Mesendoderm (in vitro differentiated cells): ENCODE results near the gene DMRTA2. TPM values are rescaled to one million over a fixed set of nuclear protein-coding genes. Genes with fewer than 3 reads are reported as not detected.

ENCODE experiments used
- DNase-seq: peaks from one replicate; pipeline ENCODE4 v3.0.0; 2013
- H2AK5ac ChIP-seq: 2 replicates; pipeline ENCODE4 v1.6.1; 2013; ENCODE audit warnings: low read length, inconsistent platforms
- H2BK120ac ChIP-seq: 2 replicates; pipeline ENCODE4 v1.6.1; 2013; ENCODE audit warnings: low read depth, mild to moderate bottlenecking, low read length, moderate library complexity, mixed read lengths
- H2BK15ac ChIP-seq: replicated peaks from 2 replicates; pipeline ENCODE4 v1.6.1; 2013; ENCODE audit warnings: low read depth, mild to moderate bottlenecking, moderate library complexity
- H2BK5ac ChIP-seq: 2 replicates; pipeline ENCODE4 v1.6.1; 2013; ENCODE audit warnings: low read length, inconsistent platforms
- H3K18ac ChIP-seq: 2 replicates; pipeline ENCODE4 v1.6.1; 2013; ENCODE audit warnings: mild to moderate bottlenecking, low read length, mixed read lengths
- H3K23ac ChIP-seq: one replicate; pipeline ENCODE4 v1.6.1; 2013; ENCODE audit warnings: low read length
- H3K27ac ChIP-seq: 2 replicates; pipeline ENCODE4 v1.5.1; 2013; ENCODE audit warnings: low read depth, mild to moderate bottlenecking, inconsistent platforms, low read length, moderate library complexity
- H3K27me3 ChIP-seq: 2 replicates; pipeline ENCODE4 v1.6.1; 2013; ENCODE audit warnings: low read length, control low read depth, mild to moderate bottlenecking, inconsistent platforms; ENCODE audit not compliant: insufficient read depth, poor library complexity
- H3K36me3 ChIP-seq: 2 replicates; pipeline ENCODE4 v1.6.1; 2013; ENCODE audit warnings: low read length, inconsistent platforms; ENCODE audit not compliant: control insufficient read depth, insufficient read depth
- H3K4ac ChIP-seq: one replicate; pipeline ENCODE4 v1.6.1; 2013; ENCODE audit warnings: low read depth, mild to moderate bottlenecking, low read length, moderate library complexity
- H3K4me1 ChIP-seq: 2 replicates; pipeline ENCODE4 v1.6.1; 2013; ENCODE audit warnings: low read depth, low read length, inconsistent platforms; ENCODE audit not compliant: control insufficient read depth
- H3K4me2 ChIP-seq: 2 replicates; pipeline ENCODE4 v1.6.1; 2013; ENCODE audit warnings: low read length
- H3K4me3 ChIP-seq: 2 replicates; pipeline ENCODE4 v1.5.1; 2013; ENCODE audit warnings: mild to moderate bottlenecking, low read length
- H3K56ac ChIP-seq: one replicate; pipeline ENCODE4 v1.6.1; 2013; ENCODE audit warnings: low read length
- H3K79me1 ChIP-seq: 2 replicates; pipeline ENCODE4 v1.6.1; 2013; ENCODE audit warnings: low read length, inconsistent platforms
- H3K79me2 ChIP-seq: 2 replicates; pipeline ENCODE4 v1.6.1; 2013; ENCODE audit warnings: mild to moderate bottlenecking, low read length; ENCODE audit not compliant: control insufficient read depth, insufficient read depth
- H3K9ac ChIP-seq: 2 replicates; pipeline ENCODE4 v1.6.1; 2013; ENCODE audit warnings: low read length, inconsistent platforms
- H4K5ac ChIP-seq: one replicate; pipeline ENCODE4 v1.6.1; 2013; ENCODE audit warnings: low read length
- H4K8ac ChIP-seq: one replicate; pipeline ENCODE4 v1.6.1; 2013; ENCODE audit warnings: low read depth, mild to moderate bottlenecking, control low read depth, low read length, moderate library complexity
- WGBS: extraction: QIAGEN DNeasy Blood & Tissue Kit; methylation state at CpG from one replicate; pipeline ENCODE4 v1.1.7; 2013; ENCODE audit warnings: low lambda C conversion rate, missing lambda C conversion rate; ENCODE audit not compliant: insufficient coverage; ENCODE audit errors: extremely low coverage; 5-methylcytosine and 5-hydroxymethylcytosine counted together
- polyA plus RNA-seq, 2 experiments: library from polyadenylated mRNA; stranded (reverse); fragments of 200-250 nt; gene quantifications; one replicate each; pipeline ENCODE4 v1.2.3, GENCODE V29; 2013

Gene DMRTA2
- 0.03 TPM for polyA plus RNA-seq (2013, experiment 1 of 2)
- polyA plus RNA-seq (2013, experiment 2 of 2) = 0.04 TPM

GRCh38 chr1:50422946-50423669, at the start of gene DMRTA2:
TSS of gene DMRTA2 (minus strand) at chr1:50423443. CDS start at chr1:50421536, 1,907 bp downstream.
- Histone ChIP-seq H3K4me3 (peak within 1 kb of the TSS; percentile 22), H3K4ac (no peak within 1 kb of the TSS), H3K27me3 (peaks cover 85% of the 10 kb centered on the region), H3K27ac (no peak within 1 kb of the TSS), H4K5ac (no peak within 1 kb of the TSS), H4K8ac (no peak within 1 kb of the TSS), H3K23ac (peak within 1 kb of the TSS; percentile 73), H3K18ac (no peak within 1 kb of the TSS), H3K4me2 (peak within 1 kb of the TSS; percentile 77), H2BK5ac (no peak within 1 kb of the TSS), H3K79me2 (no peaks in the 10 kb centered on the region), H3K4me1 (peaks cover 4% of the 10 kb centered on the region), H2AK5ac (no peak within 1 kb of the TSS), H2BK120ac (no peak within 1 kb of the TSS), H3K56ac (peak within 1 kb of the TSS; percentile 84), H2BK15ac (no peak within 1 kb of the TSS), H3K9ac (peak within 1 kb of the TSS; percentile 51), H3K79me1 (no peaks in the 10 kb centered on the region), H3K36me3 (no peaks in the 10 kb centered on the region)
- DNase-seq = peak; percentile 71
- no CpG with 5 or more reads among the region's 61 CpGs for WGBS

DNA sequence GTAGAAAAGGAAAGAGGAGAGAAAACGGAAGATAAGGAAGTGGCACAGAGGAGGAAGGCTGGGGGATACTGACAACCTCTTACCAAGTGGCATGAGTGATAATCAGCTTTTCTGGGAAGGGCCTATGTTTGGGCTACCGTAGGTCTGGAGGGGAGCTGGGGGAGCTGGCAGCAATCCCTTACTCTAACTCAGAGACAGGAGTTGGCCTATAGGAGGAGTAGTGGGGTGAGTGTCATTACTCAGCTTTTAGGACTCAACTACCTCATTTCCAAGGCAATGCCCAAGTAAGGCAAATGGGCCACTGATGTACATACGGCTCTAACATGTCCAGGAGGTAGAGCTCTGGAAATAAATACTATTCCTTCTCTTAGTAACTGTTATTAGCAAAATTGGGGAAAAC, 48.7 kb upstream of the DMRTA2 start:
- Histone ChIP-seq H3K4ac (no peak overlapping the region), H3K27ac (no peak overlapping the region), H3K4me3 (no peak overlapping the region), H4K5ac (no peak overlapping the region), H2BK5ac (no peak overlapping the region), H4K8ac (no peak overlapping the region), H2BK120ac (no peak overlapping the region), H3K4me2 (no peak overlapping the region), H3K79me1 (no peaks in the 10 kb centered on the region), H2BK15ac (no peak overlapping the region), H3K18ac (no peak overlapping the region), H2AK5ac (no peak overlapping the region), H3K23ac (no peak overlapping the region), H3K56ac (no peak overlapping the region), H3K4me1 (no peaks in the 10 kb centered on the region), H3K79me2 (no peaks in the 10 kb centered on the region), H3K9ac (no peak overlapping the region), H3K27me3 (no peaks in the 10 kb centered on the region), H3K36me3 (no peaks in the 10 kb centered on the region)
- 100% methylated on average over 1 of the region's 3 CpGs for WGBS
- DNase-seq = peak; percentile 19

DNA sequence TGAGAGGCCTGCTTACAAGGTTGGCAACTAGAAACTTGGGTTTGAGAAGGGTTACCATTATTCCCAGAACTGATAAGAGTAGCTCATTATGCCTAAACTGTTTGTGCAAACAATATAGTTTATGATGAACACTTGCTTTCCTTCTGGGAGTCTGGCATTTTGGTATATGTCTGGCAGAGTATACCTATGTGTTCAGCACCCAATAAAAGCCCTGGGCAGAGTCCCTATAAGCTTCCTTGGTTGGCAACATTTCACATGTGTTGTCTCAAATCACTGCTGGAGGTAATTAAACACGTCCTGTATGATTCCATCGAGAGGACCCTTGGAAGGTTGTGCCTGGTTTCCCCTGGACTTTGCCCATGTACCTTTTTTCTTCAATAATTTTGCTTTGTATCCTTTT, 39.7 kb upstream of the DMRTA2 start:
- Histone ChIP-seq H4K8ac (no peak overlapping the region), H2BK5ac (no peak overlapping the region), H3K27me3 (no peaks in the 10 kb centered on the region), H3K4me2 (no peak overlapping the region), H3K4me3 (no peak overlapping the region), H2BK120ac (no peak overlapping the region), H3K4me1 (no peaks in the 10 kb centered on the region), H4K5ac (no peak overlapping the region), H3K4ac (no peak overlapping the region), H3K23ac (no peak overlapping the region), H2BK15ac (no peak overlapping the region), H3K9ac (no peak overlapping the region), H3K79me2 (no peaks in the 10 kb centered on the region), H3K79me1 (no peaks in the 10 kb centered on the region), H3K36me3 (no peaks in the 10 kb centered on the region), H3K27ac (no peak overlapping the region), H3K56ac (no peak overlapping the region), H2AK5ac (no peak overlapping the region), H3K18ac (no peak overlapping the region)
- no CpG with 5 or more reads among the region's 2 CpGs for WGBS
- no peak for DNase-seq

DNA sequence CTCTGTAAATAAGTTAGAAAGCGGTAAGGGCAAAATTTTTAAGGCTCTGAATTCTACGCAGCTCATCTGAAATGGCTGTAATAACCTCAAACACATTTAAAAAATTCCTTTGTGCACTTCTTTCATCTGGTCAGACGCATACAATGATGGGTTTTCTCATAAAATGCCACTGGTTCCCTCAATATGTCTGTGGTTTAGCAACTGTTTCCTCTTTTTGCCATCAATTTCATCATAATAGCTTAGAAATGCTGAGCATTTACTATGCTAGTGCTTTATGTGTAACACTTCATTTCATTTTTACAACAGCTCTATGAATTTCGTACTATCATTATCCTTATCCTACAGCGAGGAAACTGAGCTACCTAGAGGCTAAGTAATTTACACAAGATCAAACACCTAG, 35.3 kb upstream of the DMRTA2 start:
- no peaks in the 10 kb centered on the region for H3K4me1 ChIP-seq
- no peak overlapping the region for H2BK120ac ChIP-seq
- H3K4me3 ChIP-seq = no peak overlapping the region
- H4K5ac ChIP-seq = no peak overlapping the region
- no peak overlapping the region for H2BK15ac ChIP-seq
- no peak overlapping the region for H2AK5ac ChIP-seq
- no peak overlapping the region for H4K8ac ChIP-seq
- H3K4me2 ChIP-seq = no peak overlapping the region
- no peak for DNase-seq
- no peak overlapping the region for H3K56ac ChIP-seq
- H3K18ac ChIP-seq = no peak overlapping the region
- no peak overlapping the region for H3K4ac ChIP-seq
- no peaks in the 10 kb centered on the region for H3K27me3 ChIP-seq
- H3K79me2 ChIP-seq = no peaks in the 10 kb centered on the region
- WGBS = no CpG with 5 or more reads among the region's 5 CpGs
- H3K9ac ChIP-seq = no peak overlapping the region
- H3K23ac ChIP-seq = no peak overlapping the region
- H3K27ac ChIP-seq = no peak overlapping the region
- no peaks in the 10 kb centered on the region for H3K36me3 ChIP-seq
- no peaks in the 10 kb centered on the region for H3K79me1 ChIP-seq
- no peak overlapping the region for H2BK5ac ChIP-seq

DNA sequence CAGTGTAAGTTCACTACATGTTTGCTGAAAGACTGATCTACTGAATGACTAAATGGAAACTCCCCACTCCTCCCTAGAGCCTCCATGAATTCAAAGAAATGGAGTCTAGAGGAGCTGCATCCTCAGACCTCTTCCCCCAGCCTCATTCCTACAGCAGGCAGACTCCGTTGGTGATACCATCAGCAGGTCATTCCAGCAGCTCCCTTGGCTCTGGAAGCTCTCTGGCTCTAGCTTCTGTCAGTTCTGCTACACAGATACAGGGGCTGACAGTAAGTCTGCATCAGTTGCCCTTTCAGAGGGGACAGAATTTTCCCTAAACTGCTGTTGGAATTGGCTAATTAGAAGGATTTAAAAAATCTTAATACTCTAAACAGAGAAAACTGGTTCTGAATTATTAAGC, 31.7 kb upstream of the DMRTA2 start:
- peak; percentile 3 for DNase-seq
- Histone ChIP-seq H3K4me3 (no peak overlapping the region), H2BK120ac (no peak overlapping the region), H3K56ac (no peak overlapping the region), H3K79me1 (no peaks in the 10 kb centered on the region), H3K79me2 (no peaks in the 10 kb centered on the region), H3K4ac (no peak overlapping the region), H4K8ac (no peak overlapping the region), H3K36me3 (no peaks in the 10 kb centered on the region), H4K5ac (no peak overlapping the region), H3K4me1 (no peaks in the 10 kb centered on the region), H2BK15ac (no peak overlapping the region), H3K27me3 (no peaks in the 10 kb centered on the region), H3K9ac (no peak overlapping the region), H2AK5ac (no peak overlapping the region), H3K27ac (no peak overlapping the region), H3K18ac (no peak overlapping the region), H3K4me2 (no peak overlapping the region), H2BK5ac (no peak overlapping the region), H3K23ac (no peak overlapping the region)
- WGBS = no CpG with 5 or more reads among the region's 1 CpG

DNA sequence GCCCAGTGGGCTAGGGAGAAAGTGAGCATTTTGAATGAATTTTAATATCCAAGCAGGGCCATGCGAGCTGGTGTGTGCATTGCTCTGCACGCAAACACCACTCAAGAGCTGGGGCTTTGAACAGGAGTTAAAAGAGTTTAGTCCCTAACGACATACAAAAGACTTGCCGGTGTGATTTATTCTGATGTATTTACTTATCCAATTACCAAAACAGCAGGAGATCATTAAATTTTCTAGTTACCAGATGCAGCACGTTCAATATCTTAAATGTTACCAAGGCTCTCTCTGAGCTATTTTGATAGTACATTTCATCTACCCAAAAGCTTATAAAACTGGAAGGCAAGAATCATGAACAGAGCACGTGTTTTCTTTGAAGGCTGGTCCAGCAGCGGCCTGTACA, 30.0 kb upstream of the DMRTA2 start:
- no peaks in the 10 kb centered on the region for H3K79me2 ChIP-seq
- no CpG with 5 or more reads among the region's 7 CpGs for WGBS
- no peak overlapping the region for H3K56ac ChIP-seq
- H3K79me1 ChIP-seq = no peaks in the 10 kb centered on the region
- H3K9ac ChIP-seq = no peak overlapping the region
- no peaks in the 10 kb centered on the region for H3K27me3 ChIP-seq
- no peak overlapping the region for H3K27ac ChIP-seq
- no peak overlapping the region for H3K4me3 ChIP-seq
- no peaks in the 10 kb centered on the region for H3K4me1 ChIP-seq
- no peak overlapping the region for H2AK5ac ChIP-seq
- DNase-seq = no peak
- no peak overlapping the region for H2BK15ac ChIP-seq
- H2BK120ac ChIP-seq = no peak overlapping the region
- no peak overlapping the region for H3K23ac ChIP-seq
- no peak overlapping the region for H3K18ac ChIP-seq
- no peak overlapping the region for H4K5ac ChIP-seq
- no peak overlapping the region for H3K4ac ChIP-seq
- no peak overlapping the region for H3K4me2 ChIP-seq
- H4K8ac ChIP-seq = no peak overlapping the region
- no peak overlapping the region for H2BK5ac ChIP-seq
- H3K36me3 ChIP-seq = no peaks in the 10 kb centered on the region
